Uterus (tissue), 4 donors: ENCODE results near the gene FOCAD. TPM values are rescaled to one million over a fixed set of nuclear protein-coding genes. Genes with fewer than 3 reads are reported as not detected.

Experiments
- DNase-seq, 2 donors: peaks; one replicate each; pipeline ENCODE4 v3.0.0-alpha.2; 2019 to 2020
- H3K27ac ChIP-seq, 2 donors: fragments of 200-600 bp; sonication (generic); 1 replicate in 1 of 2; 2 replicates in 1 of 2; pipeline ENCODE4 v1.5.1; 2016 to 2018
- H3K27me3 ChIP-seq, 2 donors: fragments of 200-600 bp; sonication (generic); one replicate each; pipeline ENCODE4 v1.5.1; 2018 to 2019; ENCODE audit warnings: control low read depth in 1 of 2
- H3K36me3 ChIP-seq, 2 donors: fragments of 200-600 bp; sonication (generic); one replicate each; pipeline ENCODE4 v1.5.1; 2019; ENCODE audit warnings: control low read depth in 1 of 2
- H3K4me1 ChIP-seq, 2 donors: fragments of 200-600 bp; sonication (generic); one replicate each; pipeline ENCODE4 v1.5.1; 2018 to 2019; ENCODE audit warnings: control low read depth in 1 of 2
- H3K4me3 ChIP-seq, 2 donors: fragments of 200-600 bp; sonication (generic); 1 replicate in 1 of 2; 2 replicates in 1 of 2; pipeline ENCODE4 v1.5.1; 2018 to 2019; ENCODE audit warnings: mild to moderate bottlenecking in 1 of 2
- H3K9me3 ChIP-seq, 2 donors: fragments of 200-600 bp; sonication (generic); one replicate each; pipeline ENCODE4 v1.5.1; 2019; ENCODE audit warnings: control low read depth in 1 of 2
- POLR2A ChIP-seq, 2 donors: fragments of 450-650 bp; IDR thresholded peaks; one replicate each; pipeline ENCODE4 v1.6.1; 2016; ENCODE audit warnings: antibody characterized with exemption in 2 of 2, mild to moderate bottlenecking in 1 of 2, moderate library complexity in 1 of 2
- intact Hi-C: fragments of 100-400 bp; cut with DNase I; formaldehyde crosslinking; loops from one replicate; pipeline ENCODE4 v1.15.1; 2023; ENCODE audit warnings: low total_unique reads
- total RNA-seq, 4 donors: library from RNA; depleted of rRNA in 3 of 4; stranded (reverse); fragments of >200 nt in 3 of 4; gene quantifications; one replicate each; pipeline versions ENCODE4 v1.1.0 to v1.2.4, GENCODE V29; 2014 to 2023
- TF ChIP-seq, protein P1 (sequence below), 4 experiments: fragments of 200-600 bp in 2 of 4; fragments of 450-650 bp in 2 of 4; sonication (generic) in 2 of 4; IDR thresholded peaks; one replicate each; pipeline ENCODE4 v1.5.1; 2016 to 2019; ENCODE audit warnings: antibody characterized with exemption in 4 of 4, mild to moderate bottlenecking in 2 of 4, moderate library complexity in 1 of 4
- donor health status: DM: yes; HTN: yes; CAD: no.

FOCAD gene
- total RNA-seq, 4 donors from 2014 or later = 24.1 to 86.5 (median 34.3) TPM

DNA sequence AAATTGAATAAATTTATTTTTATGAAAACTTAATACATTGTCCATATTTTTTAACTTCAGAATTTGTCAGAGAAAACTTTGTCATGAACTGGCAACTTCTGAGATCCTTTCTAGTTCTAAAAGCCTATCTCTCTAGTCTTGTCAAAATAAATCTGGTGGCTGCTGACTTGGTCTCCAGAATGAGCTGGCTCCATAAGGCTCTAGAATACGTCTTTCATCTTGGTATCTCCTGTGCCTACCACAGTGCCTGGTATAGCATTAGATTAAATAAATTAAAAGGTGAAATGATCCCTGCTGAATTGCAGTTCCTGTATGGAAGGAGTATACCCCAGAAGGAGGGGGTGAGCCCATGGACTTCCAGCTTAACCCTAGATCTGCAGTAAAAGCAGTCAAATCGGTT lies 2.6 kb upstream of the FOCAD start:
- H3K36me3 ChIP-seq = no peaks in the 10 kb centered on the region
- TF ChIP-seq, protein P1, sequence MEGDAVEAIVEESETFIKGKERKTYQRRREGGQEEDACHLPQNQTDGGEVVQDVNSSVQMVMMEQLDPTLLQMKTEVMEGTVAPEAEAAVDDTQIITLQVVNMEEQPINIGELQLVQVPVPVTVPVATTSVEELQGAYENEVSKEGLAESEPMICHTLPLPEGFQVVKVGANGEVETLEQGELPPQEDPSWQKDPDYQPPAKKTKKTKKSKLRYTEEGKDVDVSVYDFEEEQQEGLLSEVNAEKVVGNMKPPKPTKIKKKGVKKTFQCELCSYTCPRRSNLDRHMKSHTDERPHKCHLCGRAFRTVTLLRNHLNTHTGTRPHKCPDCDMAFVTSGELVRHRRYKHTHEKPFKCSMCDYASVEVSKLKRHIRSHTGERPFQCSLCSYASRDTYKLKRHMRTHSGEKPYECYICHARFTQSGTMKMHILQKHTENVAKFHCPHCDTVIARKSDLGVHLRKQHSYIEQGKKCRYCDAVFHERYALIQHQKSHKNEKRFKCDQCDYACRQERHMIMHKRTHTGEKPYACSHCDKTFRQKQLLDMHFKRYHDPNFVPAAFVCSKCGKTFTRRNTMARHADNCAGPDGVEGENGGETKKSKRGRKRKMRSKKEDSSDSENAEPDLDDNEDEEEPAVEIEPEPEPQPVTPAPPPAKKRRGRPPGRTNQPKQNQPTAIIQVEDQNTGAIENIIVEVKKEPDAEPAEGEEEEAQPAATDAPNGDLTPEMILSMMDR (IDR thresholded peaks at IDR 0.05) = no peak
- TF ChIP-seq POLR2A (IDR thresholded peaks at IDR 0.05) = no peak
- no peak for DNase-seq
- no peaks in the 10 kb centered on the region for H3K27me3 ChIP-seq
- no peak overlapping the region for H3K27ac ChIP-seq
- no peaks in the 10 kb centered on the region for H3K9me3 ChIP-seq
- H3K4me1 ChIP-seq = peaks cover 0 to 4% of the 10 kb centered on the region in 2 donors
- H3K4me3 ChIP-seq = no peak overlapping the region
- intact Hi-C loops = no loop called here

DNA sequence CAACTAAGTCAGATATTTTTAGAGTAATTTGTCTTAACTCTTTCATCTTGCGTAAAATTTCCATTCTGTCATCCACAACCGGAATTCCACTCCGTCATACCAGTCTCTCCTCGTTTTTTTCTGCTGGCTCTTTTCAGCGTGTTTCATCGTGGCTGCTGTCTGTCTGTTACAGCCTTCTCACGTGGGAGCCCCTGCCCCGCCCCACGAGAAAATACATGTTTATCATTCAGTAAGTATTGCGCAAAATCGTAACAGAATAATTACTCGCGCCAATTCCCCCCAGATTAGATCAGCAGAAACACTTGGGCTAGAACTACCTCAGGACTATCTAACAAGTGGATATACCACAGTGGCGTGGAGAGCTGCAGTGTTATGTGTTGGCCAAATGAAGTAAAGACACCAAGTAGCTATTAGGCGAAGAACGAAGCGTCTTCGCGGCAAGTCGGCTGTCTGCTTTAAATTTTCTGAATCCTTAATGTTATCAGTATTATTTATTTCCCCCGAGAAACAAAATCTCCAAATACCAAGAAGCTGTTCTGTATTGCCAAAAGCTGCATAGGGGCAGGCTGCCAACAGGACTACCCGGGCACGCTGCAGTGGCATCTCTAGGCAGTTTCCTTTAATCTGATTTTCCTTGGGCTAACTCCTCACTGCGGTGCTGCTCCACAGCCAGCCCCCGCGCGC lies 566 bp upstream of the FOCAD start:
- no peaks in the 10 kb centered on the region for H3K9me3 ChIP-seq
- H3K27ac ChIP-seq = peak overlapping the region; percentile 90 to 95
- H3K36me3 ChIP-seq = no peaks in the 10 kb centered on the region
- peak; percentile 74 to 86 for DNase-seq
- peak overlapping the region; percentile 67 to 73 for H3K4me3 ChIP-seq
- TF ChIP-seq, protein P1 (IDR thresholded peaks at IDR 0.05) = no peak
- TF ChIP-seq POLR2A (IDR thresholded peaks at IDR 0.05) = no peak
- H3K4me1 ChIP-seq = peaks cover 0 to 4% of the 10 kb centered on the region in 2 donors
- H3K27me3 ChIP-seq = no peaks in the 10 kb centered on the region
- intact Hi-C loops = no loop called here

DNA sequence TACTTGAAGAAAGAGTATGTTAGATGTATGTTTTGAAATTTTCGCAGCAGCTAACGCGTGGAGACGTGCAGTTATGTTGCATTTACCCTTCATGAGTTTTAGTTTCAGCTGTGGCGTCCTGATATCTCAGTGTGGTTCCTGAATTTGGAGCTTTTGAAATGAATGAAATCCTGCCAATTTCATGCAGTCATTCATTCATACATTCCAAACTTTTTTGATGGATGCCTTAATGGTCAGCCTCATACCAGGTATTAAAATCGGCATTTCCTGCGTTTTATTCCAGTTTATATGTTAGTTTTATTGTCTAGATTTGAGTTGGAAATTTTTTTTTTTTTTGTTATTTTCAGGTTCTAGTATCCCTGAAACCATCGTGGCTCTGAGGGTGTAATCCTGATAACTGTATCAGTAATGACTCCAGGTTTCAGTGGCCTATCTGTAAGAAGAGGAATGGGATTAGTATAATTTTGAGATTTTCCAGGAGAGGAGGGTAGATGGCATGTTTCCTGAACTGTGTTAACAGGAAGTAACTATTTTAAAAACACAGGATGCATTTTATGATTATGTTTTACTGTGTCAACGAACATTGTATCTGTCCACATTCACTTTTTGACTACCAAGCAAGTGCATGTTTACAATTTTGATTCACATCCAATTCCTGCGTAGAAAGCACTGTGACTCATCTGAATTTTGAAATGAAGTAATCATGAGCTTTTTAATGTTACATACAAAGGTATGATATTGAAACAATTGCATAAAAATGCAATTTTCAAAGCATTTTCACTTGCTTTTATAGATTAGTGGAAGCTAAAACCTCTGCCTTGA lies 1.0 kb downstream of the FOCAD start:
- peak overlapping the region; percentile 67 to 73 for H3K4me3 ChIP-seq
- intact Hi-C loops = no loop called here
- DNase-seq = no peak
- no peaks in the 10 kb centered on the region for H3K9me3 ChIP-seq
- no peaks in the 10 kb centered on the region for H3K27me3 ChIP-seq
- no peaks in the 10 kb centered on the region for H3K4me1 ChIP-seq
- peak overlapping the region; percentile 90 to 95 for H3K27ac ChIP-seq
- TF ChIP-seq, protein P1 (IDR thresholded peaks at IDR 0.05) = no peak
- TF ChIP-seq POLR2A (IDR thresholded peaks at IDR 0.05) = no peak
- H3K36me3 ChIP-seq = no peaks in the 10 kb centered on the region

DNA sequence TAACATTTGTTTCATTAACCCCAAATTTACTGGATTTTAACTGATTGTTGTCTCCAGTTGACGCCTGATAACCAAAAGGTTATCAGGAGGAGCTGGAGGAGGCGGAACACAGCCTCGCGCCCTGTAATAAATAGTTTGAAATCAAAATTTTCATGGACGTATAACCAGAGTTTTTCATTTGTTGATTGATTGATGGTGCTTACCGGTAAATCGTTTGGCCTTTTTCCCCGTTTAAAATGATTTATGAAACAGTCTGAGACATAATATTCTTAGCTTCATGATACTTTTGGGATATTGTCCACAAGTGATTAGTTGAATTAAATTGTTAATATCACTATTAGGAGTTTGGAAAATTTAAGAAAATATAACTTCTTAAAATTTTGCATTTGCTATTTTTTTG lies 1.7 kb downstream of the FOCAD start:
- H3K4me3 ChIP-seq = no peak overlapping the region
- intact Hi-C loops = no loop called here
- H3K27me3 ChIP-seq = no peaks in the 10 kb centered on the region
- DNase-seq = no peak
- H3K9me3 ChIP-seq = no peaks in the 10 kb centered on the region
- no peak for TF ChIP-seq POLR2A (IDR thresholded peaks at IDR 0.05)
- TF ChIP-seq, protein P1 (IDR thresholded peaks at IDR 0.05) = no peak
- peak overlapping the region; percentile 90 to 95 for H3K27ac ChIP-seq
- H3K36me3 ChIP-seq = no peaks in the 10 kb centered on the region
- no peaks in the 10 kb centered on the region for H3K4me1 ChIP-seq

DNA sequence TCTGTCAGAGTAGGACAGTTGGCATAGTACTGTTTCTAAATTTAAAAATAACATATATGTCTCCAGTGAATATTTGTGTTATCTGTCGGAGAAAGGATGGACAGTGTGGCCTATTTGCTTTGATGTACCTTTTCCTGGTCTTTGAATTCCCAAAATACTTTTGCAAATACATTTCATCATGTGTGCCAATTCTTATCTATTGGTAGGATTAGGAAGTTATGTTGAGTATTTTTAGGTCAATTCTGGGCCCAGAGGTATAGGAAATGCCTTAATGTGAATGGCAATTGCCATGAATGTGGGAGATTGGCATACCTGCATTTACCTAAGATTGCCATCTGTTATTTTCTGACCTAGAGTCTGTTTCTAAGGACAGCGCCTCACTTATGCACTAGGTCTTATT lies 5.8 kb downstream of the FOCAD start:
- Histone ChIP-seq H3K36me3 (no peaks in the 10 kb centered on the region), H3K4me3 (no peak overlapping the region), H3K27me3 (no peaks in the 10 kb centered on the region), H3K27ac (no peak overlapping the region), H3K9me3 (no peaks in the 10 kb centered on the region), H3K4me1 (no peaks in the 10 kb centered on the region)
- TF ChIP-seq, protein P1 (IDR thresholded peaks at IDR 0.05) = no peak
- no peak for TF ChIP-seq POLR2A (IDR thresholded peaks at IDR 0.05)
- no peak for DNase-seq
- intact Hi-C loops = no loop called here
